Smooth muscle cell (in vitro differentiated cells): ENCODE results near the gene ARHGEF18. TPM values are rescaled to one million over a fixed set of nuclear protein-coding genes. Genes with fewer than 3 reads are reported as not detected.

ENCODE experiments used
- DNase-seq: peaks from one replicate; lab custom pipeline; 2025; ENCODE audit not compliant: unreplicated experiment; lab: John Stamatoyannopoulos, UW
- H2AFZ ChIP-seq: fragments of 200-600 bp; sonication (generic); 2 replicates; pipeline ENCODE4 v1.6.0; 2016; ENCODE audit warnings: antibody characterized with exemption, low read depth, mild to moderate bottlenecking
- H3F3A ChIP-seq: fragments of 200-600 bp; sonication (generic); 2 replicates; pipeline ENCODE4 v1.6.0; 2017; ENCODE audit warnings: antibody characterized with exemption, low read depth
- H3K27ac ChIP-seq: fragments of 200-600 bp; sonication (generic); 2 replicates; pipeline ENCODE4 v1.5.1; 2016; ENCODE audit warnings: low read depth, mild to moderate bottlenecking
- H3K27me3 ChIP-seq: fragments of 200-600 bp; sonication (generic); 2 replicates; pipeline ENCODE4 v1.6.1; 2016; ENCODE audit warnings: low read depth, mild to moderate bottlenecking
- H3K36me3 ChIP-seq: fragments of 200-600 bp; sonication (generic); 2 replicates; pipeline ENCODE4 v1.5.1; 2016; ENCODE audit warnings: low read depth
- H3K4me1 ChIP-seq: fragments of 200-600 bp; sonication (generic); 2 replicates; pipeline ENCODE4 v1.5.1; 2016; ENCODE audit warnings: low read depth
- H3K4me2 ChIP-seq: fragments of 200-600 bp; sonication (generic); 2 replicates; pipeline ENCODE4 v1.6.0; 2016; ENCODE audit warnings: mild to moderate bottlenecking
- H3K4me3 ChIP-seq: fragments of 200-600 bp; sonication (generic); 2 replicates; pipeline ENCODE4 v1.5.1; 2016; ENCODE audit warnings: mild to moderate bottlenecking
- H3K79me2 ChIP-seq: fragments of 200-600 bp; sonication (generic); 2 replicates; pipeline ENCODE4 v1.6.0; 2016; ENCODE audit warnings: low read depth, mild to moderate bottlenecking
- H3K9ac ChIP-seq: fragments of 200-600 bp; sonication (generic); 2 replicates; pipeline ENCODE4 v1.6.0; 2016; ENCODE audit warnings: low read depth
- H3K9me3 ChIP-seq: fragments of 200-600 bp; sonication (generic); replicated peaks from 2 replicates; pipeline ENCODE4 v1.5.1; 2016; ENCODE audit warnings: low read depth
- H4K20me1 ChIP-seq: fragments of 200-600 bp; sonication (generic); 2 replicates; pipeline ENCODE4 v1.6.0; 2016; ENCODE audit warnings: low read depth
- WGBS: methylation state at CpG from one replicate; pipeline ENCODE4 v1.1.7; 2016; ENCODE audit warnings: low lambda C conversion rate; 5-methylcytosine and 5-hydroxymethylcytosine counted together
- polyA plus RNA-seq: library from polyadenylated mRNA; unstranded; fragments of >200 nt; fragmentation: Nextera tagmentation; extraction: Ambion mirVana; gene quantifications from 2 replicates; pipeline ENCODE4 v1.2.1, GENCODE V29; 2016
- total RNA-seq: library from RNA; depleted of rRNA; stranded (reverse); fragments of >200 nt; gene quantifications from 2 replicates; pipeline ENCODE4 v1.2.3, GENCODE V29; 2014
- TF ChIP-seq, protein P1 (sequence below): fragments of 200-600 bp; sonication (generic); IDR thresholded peaks from 2 replicates; pipeline ENCODE4 v1.5.1; 2017; ENCODE audit warnings: borderline replicate concordance, mild to moderate bottlenecking, antibody characterized with exemption; ENCODE audit not compliant: insufficient read depth, poor library complexity, severe bottlenecking

Gene ARHGEF18
- total and polyA plus RNA-seq, 2 experiments from 2014 or later, result 18.8 to 24.0 TPM

DNA sequence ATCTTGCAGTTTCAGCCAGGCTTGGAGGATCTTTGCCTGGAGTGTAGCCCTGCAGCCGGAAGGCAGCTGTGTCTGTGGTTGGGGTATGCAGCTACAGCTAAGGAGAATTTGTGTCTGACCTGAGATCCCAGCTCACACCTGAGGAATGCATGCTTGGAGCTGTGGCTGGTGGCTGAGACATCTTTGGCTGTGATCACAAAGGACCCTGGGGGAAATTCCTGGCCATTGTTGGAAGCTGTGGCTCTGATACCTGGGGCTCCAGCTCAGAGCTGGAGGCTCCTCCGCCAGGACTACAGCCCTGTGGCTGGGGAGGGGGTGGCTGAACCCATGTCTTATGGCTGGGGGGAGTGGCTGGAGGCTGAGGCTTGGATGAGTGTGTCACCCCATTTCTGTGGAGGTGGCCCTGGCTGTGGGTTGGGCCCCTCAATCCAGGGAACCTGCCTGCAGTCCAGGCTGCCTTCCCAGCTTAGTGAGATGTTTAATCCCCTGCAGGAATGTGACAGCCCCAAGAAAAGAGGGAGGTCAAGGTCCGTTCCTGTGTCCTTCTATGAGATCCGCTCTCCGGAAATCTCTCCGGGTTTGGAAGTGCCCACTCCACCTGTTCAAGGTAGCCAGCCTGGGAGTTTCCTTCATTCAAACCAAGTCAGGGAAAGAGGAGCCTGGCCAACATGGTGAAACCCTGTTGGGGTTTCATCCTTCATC lies 27.6 kb downstream of the ARHGEF18 start:
- Histone ChIP-seq H2AFZ (no peak overlapping the region), H3K9me3 (no peaks in the 10 kb centered on the region)
- WGBS, result 68% methylated on average over 6 of the region's 6 CpGs

DNA sequence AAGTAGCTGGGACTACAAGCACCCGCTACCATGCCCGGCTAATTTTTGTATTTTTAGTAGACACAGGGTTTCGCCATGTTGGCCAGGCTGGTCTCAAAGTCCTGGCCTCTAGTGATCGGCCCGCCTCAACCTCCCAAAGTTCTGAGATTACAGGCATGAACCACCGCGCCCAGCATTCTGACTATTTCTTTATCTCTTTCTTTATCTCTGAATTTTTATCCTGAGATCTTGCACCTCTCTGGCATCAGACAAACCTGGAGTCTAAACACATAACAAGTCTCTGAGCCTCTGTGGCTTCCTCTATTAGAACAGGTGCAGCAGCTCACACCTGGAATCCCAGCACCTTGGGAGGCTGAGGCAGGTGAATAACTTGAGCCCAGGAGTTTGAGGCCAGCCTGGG lies 28.5 kb downstream of the ARHGEF18 start:
- TF ChIP-seq, protein P1, sequence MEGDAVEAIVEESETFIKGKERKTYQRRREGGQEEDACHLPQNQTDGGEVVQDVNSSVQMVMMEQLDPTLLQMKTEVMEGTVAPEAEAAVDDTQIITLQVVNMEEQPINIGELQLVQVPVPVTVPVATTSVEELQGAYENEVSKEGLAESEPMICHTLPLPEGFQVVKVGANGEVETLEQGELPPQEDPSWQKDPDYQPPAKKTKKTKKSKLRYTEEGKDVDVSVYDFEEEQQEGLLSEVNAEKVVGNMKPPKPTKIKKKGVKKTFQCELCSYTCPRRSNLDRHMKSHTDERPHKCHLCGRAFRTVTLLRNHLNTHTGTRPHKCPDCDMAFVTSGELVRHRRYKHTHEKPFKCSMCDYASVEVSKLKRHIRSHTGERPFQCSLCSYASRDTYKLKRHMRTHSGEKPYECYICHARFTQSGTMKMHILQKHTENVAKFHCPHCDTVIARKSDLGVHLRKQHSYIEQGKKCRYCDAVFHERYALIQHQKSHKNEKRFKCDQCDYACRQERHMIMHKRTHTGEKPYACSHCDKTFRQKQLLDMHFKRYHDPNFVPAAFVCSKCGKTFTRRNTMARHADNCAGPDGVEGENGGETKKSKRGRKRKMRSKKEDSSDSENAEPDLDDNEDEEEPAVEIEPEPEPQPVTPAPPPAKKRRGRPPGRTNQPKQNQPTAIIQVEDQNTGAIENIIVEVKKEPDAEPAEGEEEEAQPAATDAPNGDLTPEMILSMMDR, result no peak
- H3F3A ChIP-seq, result no peaks in the 10 kb centered on the region
- WGBS, result 90% methylated on average over 7 of the region's 7 CpGs
- H3K4me2 ChIP-seq, result no peak overlapping the region
- H3K27ac ChIP-seq, result no peak overlapping the region
- H3K9ac ChIP-seq, result no peak overlapping the region
- no peaks in the 10 kb centered on the region for H3K79me2 ChIP-seq
- H3K36me3 ChIP-seq, result no peaks in the 10 kb centered on the region
- no peaks in the 10 kb centered on the region for H3K27me3 ChIP-seq
- no peak overlapping the region for H2AFZ ChIP-seq
- H3K4me3 ChIP-seq, result no peak overlapping the region
- no peaks in the 10 kb centered on the region for H3K9me3 ChIP-seq
- H3K4me1 ChIP-seq, result no peaks in the 10 kb centered on the region
- no peaks in the 10 kb centered on the region for H4K20me1 ChIP-seq
- no peak for DNase-seq

More for the DNA sequence above, 27.6 kb downstream of the ARHGEF18 start:
- H3K4me3 ChIP-seq, result no peak overlapping the region
- no peak overlapping the region for H3K4me2 ChIP-seq
- no peaks in the 10 kb centered on the region for H3K36me3 ChIP-seq
- H3K79me2 ChIP-seq, result no peaks in the 10 kb centered on the region
- H3K4me1 ChIP-seq, result no peaks in the 10 kb centered on the region
- DNase-seq, result no peak
- peak overlapping the region; percentile 31 for H3K27ac ChIP-seq
- no peaks in the 10 kb centered on the region for H4K20me1 ChIP-seq
- H3K9ac ChIP-seq, result no peak overlapping the region
- H3K27me3 ChIP-seq, result no peaks in the 10 kb centered on the region
- TF ChIP-seq, protein P1, result no peak
- no peaks in the 10 kb centered on the region for H3F3A ChIP-seq

DNA sequence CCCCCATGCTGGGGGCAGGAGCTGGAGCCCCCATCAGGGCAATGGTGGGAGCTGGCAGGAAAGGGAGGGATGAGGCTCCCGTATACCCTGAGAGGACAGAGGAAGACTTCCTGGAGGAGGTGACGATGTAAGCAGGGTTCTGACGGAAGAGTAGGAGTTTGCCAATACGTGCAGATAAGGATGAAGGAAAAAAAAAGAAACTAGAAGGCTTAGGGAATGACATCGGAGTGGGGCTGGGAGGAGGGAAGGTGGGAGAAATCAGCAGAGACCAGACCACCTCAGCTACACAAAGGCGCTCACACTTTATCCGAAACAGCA lies 32.3 kb downstream of the ARHGEF18 start:
- no peaks in the 10 kb centered on the region for H3K36me3 ChIP-seq
- no peaks in the 10 kb centered on the region for H3K9me3 ChIP-seq
- H3K79me2 ChIP-seq, result no peaks in the 10 kb centered on the region
- H3F3A ChIP-seq, result no peaks in the 10 kb centered on the region
- H3K4me3 ChIP-seq, result no peak overlapping the region
- 78% methylated on average over 7 of the region's 7 CpGs for WGBS
- H3K4me2 ChIP-seq, result no peak overlapping the region
- H3K9ac ChIP-seq, result no peak overlapping the region
- DNase-seq, result no peak
- H3K27ac ChIP-seq, result no peak overlapping the region
- H2AFZ ChIP-seq, result no peak overlapping the region
- H3K4me1 ChIP-seq, result no peaks in the 10 kb centered on the region
- H4K20me1 ChIP-seq, result no peaks in the 10 kb centered on the region
- H3K27me3 ChIP-seq, result no peaks in the 10 kb centered on the region
- TF ChIP-seq, protein P1, result no peak

DNA sequence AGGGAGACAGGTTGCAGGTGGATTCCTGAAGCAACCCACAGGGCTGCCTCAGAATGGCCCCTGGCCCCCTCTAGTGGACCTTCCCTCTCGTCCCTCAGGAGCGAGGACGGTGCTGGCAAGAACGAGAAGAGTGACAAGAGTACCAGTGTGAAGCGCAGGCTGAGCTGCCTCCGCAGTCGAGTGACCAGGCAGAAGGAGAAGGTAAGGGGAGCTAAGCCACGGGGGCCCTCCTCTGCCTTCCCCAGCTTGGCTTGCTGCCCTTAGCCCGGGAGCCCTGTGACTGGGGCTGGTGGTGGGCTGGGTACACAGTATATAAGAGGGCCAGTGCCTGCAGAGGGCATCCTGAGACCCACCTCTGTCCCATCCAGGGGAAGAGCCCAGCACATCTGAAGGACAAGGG lies 34.0 kb downstream of the ARHGEF18 start:
- H3K9me3 ChIP-seq, result no peaks in the 10 kb centered on the region
- H2AFZ ChIP-seq, result no peak overlapping the region
- no peaks in the 10 kb centered on the region for H3K4me1 ChIP-seq
- H3K9ac ChIP-seq, result no peak overlapping the region
- H3K27me3 ChIP-seq, result no peaks in the 10 kb centered on the region
- H3F3A ChIP-seq, result no peaks in the 10 kb centered on the region
- TF ChIP-seq, protein P1, result no peak
- no peak overlapping the region for H3K4me3 ChIP-seq
- DNase-seq, result no peak
- no peak overlapping the region for H3K27ac ChIP-seq
- no peaks in the 10 kb centered on the region for H3K36me3 ChIP-seq
- H4K20me1 ChIP-seq, result no peaks in the 10 kb centered on the region
- 76% methylated on average over 9 of the region's 9 CpGs for WGBS
- H3K4me2 ChIP-seq, result no peak overlapping the region
- H3K79me2 ChIP-seq, result no peaks in the 10 kb centered on the region
